ACC112 (cell line): ENCODE results near the gene AQP9.

Experiments used
- H2AFZ ChIP-seq: fragments of 200-600 bp; sonication (generic); one replicate; pipeline ENCODE4 v1.6.0; 2017; ENCODE audit warnings: antibody characterized with exemption, low read length; ENCODE audit not compliant: unreplicated experiment
- H3K27ac ChIP-seq: fragments of 200-600 bp; sonication (generic); 2 replicates; pipeline ENCODE4 v1.5.1; 2014; ENCODE audit warnings: low read depth, mild to moderate bottlenecking, antibody characterized with exemption, low read length, moderate library complexity
- H3K27me3 ChIP-seq: fragments of 200-600 bp; sonication (generic); 2 replicates; pipeline ENCODE4 v1.6.1; 2014; ENCODE audit warnings: mild to moderate bottlenecking, antibody characterized with exemption, low read length, moderate library complexity, mixed read lengths; ENCODE audit not compliant: insufficient read depth
- H3K36me3 ChIP-seq: fragments of 200-600 bp; sonication (generic); 2 replicates; pipeline ENCODE4 v1.6.1; 2016; ENCODE audit warnings: mild to moderate bottlenecking, antibody characterized with exemption, low read length, moderate library complexity, mixed read lengths; ENCODE audit not compliant: insufficient read depth
- H3K4me1 ChIP-seq: fragments of 200-600 bp; sonication (generic); one replicate; pipeline ENCODE4 v1.6.1; 2016; ENCODE audit warnings: low read length, mixed read lengths; ENCODE audit not compliant: insufficient read depth, unreplicated experiment, control insufficient read depth
- H3K4me3 ChIP-seq: fragments of 200-600 bp; sonication (generic); 2 replicates; pipeline ENCODE4 v1.5.1; 2014; ENCODE audit warnings: mild to moderate bottlenecking, low read depth, low read length
- H3K79me2 ChIP-seq: fragments of 200-600 bp; sonication (generic); one replicate; pipeline ENCODE4 v1.6.0; 2016; ENCODE audit warnings: low read length; ENCODE audit not compliant: control insufficient read depth, unreplicated experiment, insufficient read depth

AQP9 gene

DNA sequence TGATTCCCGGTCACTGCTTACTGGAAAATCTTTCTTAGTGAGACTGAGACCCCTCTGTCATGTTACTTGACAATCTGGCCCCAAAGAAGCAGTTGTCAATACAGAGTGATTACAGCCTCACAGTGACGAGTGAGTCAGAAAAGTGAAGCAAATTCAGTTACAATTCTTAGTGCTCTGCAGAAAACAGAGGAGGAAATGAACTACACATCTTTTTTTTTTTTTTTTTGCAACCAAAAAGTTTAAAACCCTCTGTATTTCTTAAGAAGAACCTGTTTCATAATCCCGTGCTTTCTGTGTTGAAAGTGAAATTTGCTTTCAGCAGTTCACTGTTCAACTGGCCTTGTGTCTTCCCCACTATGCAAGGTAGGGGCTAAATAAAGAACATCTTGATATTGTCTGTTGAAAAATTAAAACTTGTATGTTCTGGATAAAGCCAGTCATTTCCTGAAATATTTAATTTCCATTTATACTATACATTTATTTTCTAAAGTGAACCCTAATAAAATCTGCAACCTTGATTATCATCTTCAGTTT is 1.9 kb downstream of the AQP9 start:
- Histone ChIP-seq H3K27me3 (no peaks in the 10 kb centered on the region), H3K4me1 (peaks cover 8% of the 10 kb centered on the region), H3K4me3 (no peak overlapping the region; the same call in 1 of the 2 replicates), H2AFZ (no peak overlapping the region), H3K27ac (peak overlapping the region; percentile 48), H3K79me2 (no peaks in the 10 kb centered on the region), H3K36me3 (no peaks in the 10 kb centered on the region)

DNA sequence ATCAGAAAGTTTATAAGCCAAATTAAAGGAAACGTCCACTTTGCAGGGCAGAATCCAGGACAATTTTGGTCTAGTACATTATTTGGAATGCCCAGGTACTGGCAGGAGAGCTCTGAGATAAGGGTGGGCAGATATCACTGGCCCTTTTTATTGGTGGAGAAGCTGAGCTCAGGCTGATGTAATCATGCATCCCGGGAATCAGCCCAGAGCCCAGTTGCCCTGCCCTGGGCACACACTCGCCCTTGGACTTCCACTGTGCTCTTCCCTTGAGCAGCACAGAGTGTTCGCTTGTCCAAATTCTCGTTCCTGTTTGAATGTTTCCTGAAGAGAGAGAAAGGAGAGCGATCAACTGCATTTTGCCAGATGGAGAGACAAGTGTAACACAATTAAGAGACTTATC is 3.7 kb downstream of the AQP9 start:
- H2AFZ ChIP-seq: no peak overlapping the region
- no peaks in the 10 kb centered on the region for H3K27me3 ChIP-seq
- no peaks in the 10 kb centered on the region for H3K36me3 ChIP-seq
- H3K4me3 ChIP-seq: no peak overlapping the region
- H3K79me2 ChIP-seq: no peaks in the 10 kb centered on the region
- H3K27ac ChIP-seq: no peak overlapping the region
- peaks cover 20% of the 10 kb centered on the region for H3K4me1 ChIP-seq

DNA sequence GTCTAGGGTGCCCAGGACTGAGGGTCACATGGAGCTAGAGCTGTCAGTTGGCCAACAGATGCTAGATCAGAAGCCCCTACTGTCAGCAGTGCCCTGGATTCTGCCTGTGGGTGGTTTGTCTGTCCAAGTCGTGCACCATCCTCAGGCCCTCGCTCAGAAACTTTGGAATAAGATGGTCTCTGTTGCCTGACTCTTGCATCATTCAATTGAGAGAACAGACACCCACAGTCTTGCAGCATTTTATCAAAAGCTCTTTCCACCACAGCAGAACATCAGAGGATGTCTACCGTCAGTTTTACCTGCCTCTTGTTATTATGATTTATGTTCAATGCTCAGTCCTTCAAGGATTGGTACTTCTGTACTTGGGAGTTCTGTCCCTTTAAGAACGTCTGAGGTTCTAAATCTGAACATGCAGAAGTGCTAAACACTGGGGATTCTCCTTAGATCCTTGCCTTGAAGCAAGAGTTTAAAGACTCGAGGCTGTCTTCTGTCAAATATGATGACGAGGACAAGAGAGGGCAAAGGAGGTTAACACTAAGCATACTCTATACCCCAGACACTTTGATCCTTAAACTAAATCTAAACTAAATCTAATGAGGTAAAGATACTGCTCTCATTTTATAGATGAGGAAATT is 4.8 kb downstream of the AQP9 start:
- Histone ChIP-seq H2AFZ (no peak overlapping the region), H3K4me3 (no peak overlapping the region), H3K27me3 (no peaks in the 10 kb centered on the region), H3K27ac (no peak overlapping the region), H3K4me1 (peaks cover 28% of the 10 kb centered on the region), H3K79me2 (no peaks in the 10 kb centered on the region), H3K36me3 (no peaks in the 10 kb centered on the region)

DNA sequence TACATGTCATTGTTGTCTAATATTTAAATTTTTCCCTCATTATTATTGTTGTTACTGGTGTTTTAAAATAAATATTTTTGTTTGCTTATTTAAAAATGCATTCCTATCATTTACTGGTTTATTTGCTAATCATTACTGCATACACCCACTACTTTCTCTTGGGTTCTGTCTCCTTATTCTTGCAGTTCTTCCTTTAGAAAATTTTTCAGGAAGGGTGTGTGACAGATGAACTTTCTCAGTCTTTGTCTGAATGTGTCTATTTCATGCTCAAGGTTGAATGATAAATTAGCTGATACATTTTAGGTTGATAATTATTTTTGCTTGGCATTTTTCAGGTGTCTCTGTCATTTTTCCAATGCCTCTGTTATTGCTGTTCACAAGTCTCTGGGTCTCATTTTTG is 7.4 kb downstream of the AQP9 start:
- H2AFZ ChIP-seq: no peak overlapping the region
- peak overlapping the region; percentile 47; the same call in 1 of the 2 replicates for H3K27ac ChIP-seq
- peaks cover 24% of the 10 kb centered on the region for H3K4me1 ChIP-seq
- no peak overlapping the region for H3K4me3 ChIP-seq
- no peaks in the 10 kb centered on the region for H3K27me3 ChIP-seq
- H3K79me2 ChIP-seq: no peaks in the 10 kb centered on the region
- no peaks in the 10 kb centered on the region for H3K36me3 ChIP-seq

DNA sequence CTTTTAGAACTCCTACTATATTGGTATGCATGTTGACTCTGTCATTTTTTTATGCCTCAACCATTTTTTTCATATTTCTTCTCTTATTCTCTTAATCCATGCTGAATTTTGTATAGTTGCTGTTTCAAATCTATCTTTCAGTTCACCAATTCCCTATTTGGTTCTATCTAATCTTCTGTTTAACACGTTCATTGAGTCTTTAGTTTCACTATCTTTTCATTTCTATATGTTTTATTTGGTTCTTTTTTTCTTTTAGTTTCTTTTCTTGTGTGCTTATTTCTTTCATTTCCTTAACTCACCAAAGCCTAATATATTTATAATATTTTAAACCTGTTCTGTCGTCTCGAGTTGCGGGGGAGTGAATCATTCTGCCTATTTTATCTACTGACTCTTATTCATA is 8.0 kb downstream of the AQP9 start:
- H3K36me3 ChIP-seq: no peaks in the 10 kb centered on the region
- no peaks in the 10 kb centered on the region for H3K79me2 ChIP-seq
- H3K4me3 ChIP-seq: no peak overlapping the region
- peaks cover 24% of the 10 kb centered on the region for H3K4me1 ChIP-seq
- H3K27ac ChIP-seq: peak overlapping the region; percentile 47; the same call in 1 of the 2 replicates
- H3K27me3 ChIP-seq: no peaks in the 10 kb centered on the region
- no peak overlapping the region for H2AFZ ChIP-seq

DNA sequence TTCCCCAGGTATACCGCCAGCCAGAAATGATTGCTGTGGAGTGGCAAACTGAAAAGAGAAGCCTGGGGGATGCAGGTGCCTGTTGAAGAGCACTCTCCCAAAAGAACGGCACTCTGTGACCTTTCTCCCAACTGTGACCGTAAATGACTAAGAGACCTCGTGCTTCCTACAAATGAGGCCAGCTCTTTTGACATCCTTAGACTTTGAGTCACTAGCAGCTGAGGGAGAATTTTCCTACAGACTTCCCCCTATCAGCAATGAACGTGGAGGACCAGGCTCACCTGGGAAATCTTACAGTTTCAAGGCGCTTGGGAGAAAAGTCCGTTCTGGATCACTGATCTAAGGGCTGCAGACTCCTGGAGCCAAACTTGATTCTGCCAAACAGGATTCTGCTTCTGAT is 8.6 kb downstream of the AQP9 start:
- Histone ChIP-seq H3K27me3 (no peaks in the 10 kb centered on the region), H3K4me1 (peaks cover 24% of the 10 kb centered on the region), H3K4me3 (no peak overlapping the region), H3K79me2 (no peaks in the 10 kb centered on the region), H3K27ac (peak overlapping the region; percentile 47; the same call in 1 of the 2 replicates), H2AFZ (no peak overlapping the region), H3K36me3 (no peaks in the 10 kb centered on the region)

DNA sequence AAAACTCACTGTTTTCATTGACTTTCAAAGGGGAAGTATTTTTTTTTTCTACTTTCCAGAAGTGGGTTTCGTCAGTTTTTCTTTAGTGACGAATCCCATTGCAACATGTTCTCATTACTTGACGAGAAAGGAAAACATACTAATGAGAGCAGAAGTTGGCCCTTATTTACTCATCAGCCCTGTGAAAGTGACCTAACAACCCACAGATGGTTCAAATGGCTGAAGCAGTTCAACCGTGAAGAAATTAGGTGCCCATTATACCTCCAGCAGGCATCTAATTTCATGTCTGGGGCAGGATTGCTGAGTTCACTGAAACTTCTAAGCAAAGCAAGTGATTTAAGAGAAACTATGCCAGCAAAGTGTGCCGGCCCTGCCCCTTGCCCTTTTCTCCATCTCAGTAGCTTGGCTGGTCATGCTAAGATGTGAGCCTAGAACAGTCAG is 9.0 kb downstream of the AQP9 start:
- Histone ChIP-seq H3K27ac (peak overlapping the region; percentile 47), H3K4me3 (no peak overlapping the region), H3K4me1 (peaks cover 24% of the 10 kb centered on the region), H2AFZ (no peak overlapping the region), H3K36me3 (no peaks in the 10 kb centered on the region), H3K27me3 (no peaks in the 10 kb centered on the region), H3K79me2 (no peaks in the 10 kb centered on the region)

DNA sequence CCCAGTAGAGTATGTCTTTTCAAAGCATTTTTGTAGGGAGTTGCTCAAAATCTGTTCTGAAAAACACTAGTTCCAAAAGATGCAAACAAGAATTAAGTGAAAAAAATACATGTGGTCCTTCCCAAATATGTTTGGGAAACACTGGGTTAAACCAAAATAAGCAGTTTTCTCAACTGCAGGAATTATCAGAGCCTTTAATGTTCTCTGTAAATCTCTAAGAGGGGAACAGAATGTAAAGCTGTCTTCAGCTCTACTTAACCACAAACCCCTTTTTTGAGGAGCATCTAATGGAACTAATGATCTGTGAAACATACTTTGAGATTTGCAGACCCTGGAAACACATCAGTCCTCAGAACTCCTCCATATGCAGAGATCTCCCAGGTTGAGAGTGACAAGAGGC is 9.9 kb downstream of the AQP9 start:
- no peak overlapping the region for H2AFZ ChIP-seq

DNA sequence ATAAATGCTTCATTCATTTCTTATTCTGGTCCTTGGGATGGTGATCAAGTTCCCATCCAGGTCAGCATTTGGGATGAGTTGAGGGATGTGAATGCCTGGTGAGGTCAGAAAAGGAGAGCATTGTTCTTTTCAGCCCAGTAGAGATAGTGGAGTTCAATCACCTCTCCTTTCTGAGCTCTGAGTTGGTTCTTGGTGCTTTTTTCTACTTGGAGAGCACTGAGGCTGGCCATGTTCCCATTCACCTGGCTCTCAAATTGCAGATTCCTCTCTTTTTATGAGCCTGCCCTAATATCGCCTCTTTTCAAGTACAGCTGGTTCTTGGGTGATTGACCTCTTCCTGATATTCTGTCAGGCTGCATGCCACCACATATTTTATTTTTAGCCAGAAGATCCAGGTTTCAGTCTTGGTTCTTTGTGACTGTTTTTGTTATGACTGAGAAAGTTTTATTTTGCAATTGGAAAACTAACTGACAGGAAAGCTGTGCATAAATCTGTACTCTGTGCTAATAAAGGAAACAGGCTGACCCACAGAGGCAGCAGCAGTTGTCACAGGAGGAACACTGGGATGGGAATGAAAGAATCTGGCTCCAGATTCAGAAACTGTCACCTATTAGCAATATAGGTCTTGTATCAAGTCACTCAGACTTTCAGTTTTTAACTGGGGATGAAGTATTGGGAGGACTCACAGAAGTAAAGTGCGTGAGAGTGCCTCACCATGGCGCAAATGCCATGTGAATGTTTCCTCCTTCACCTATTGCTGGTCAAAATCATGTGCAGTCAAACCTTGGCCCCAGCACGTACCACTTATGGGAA is 10.7 kb downstream of the AQP9 start:
- Histone ChIP-seq H3K79me2 (no peaks in the 10 kb centered on the region), H3K27me3 (no peaks in the 10 kb centered on the region), H3K27ac (no peak overlapping the region), H3K4me3 (no peak overlapping the region), H3K4me1 (peaks cover 24% of the 10 kb centered on the region), H2AFZ (no peak overlapping the region), H3K36me3 (no peaks in the 10 kb centered on the region)

More for the DNA sequence above, 9.9 kb downstream of the AQP9 start:
- no peak overlapping the region for H3K27ac ChIP-seq
- H3K27me3 ChIP-seq: no peaks in the 10 kb centered on the region
- H3K79me2 ChIP-seq: no peaks in the 10 kb centered on the region
- H3K36me3 ChIP-seq: no peaks in the 10 kb centered on the region
- peaks cover 24% of the 10 kb centered on the region for H3K4me1 ChIP-seq
- H3K4me3 ChIP-seq: no peak overlapping the region

DNA sequence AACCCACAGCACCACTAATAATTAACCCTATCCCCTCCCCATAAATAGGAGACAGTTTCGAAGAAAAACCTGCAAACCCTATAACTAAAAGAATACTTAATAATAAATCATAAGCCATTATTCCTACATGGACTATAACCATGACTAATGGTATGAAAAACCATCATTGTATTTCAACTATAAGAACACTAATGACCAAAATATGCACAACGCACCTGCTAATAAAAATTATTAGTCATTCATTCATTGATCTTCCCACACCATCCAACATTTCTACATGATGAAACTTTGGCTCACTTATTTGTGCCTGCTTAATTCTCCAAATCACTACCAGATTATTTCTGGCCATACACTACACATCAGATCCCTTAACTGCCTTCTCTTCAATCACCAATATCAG is 16.6 kb downstream of the AQP9 start:
- H3K27ac ChIP-seq: no peak overlapping the region
- H3K4me1 ChIP-seq: peaks cover 2% of the 10 kb centered on the region
- H2AFZ ChIP-seq: no peak overlapping the region
- no peak overlapping the region for H3K4me3 ChIP-seq
- H3K27me3 ChIP-seq: no peaks in the 10 kb centered on the region
- no peaks in the 10 kb centered on the region for H3K79me2 ChIP-seq
- no peaks in the 10 kb centered on the region for H3K36me3 ChIP-seq
